ENCODE measurements around the gene MORC3. TPM values are rescaled to one million over a fixed set of nuclear protein-coding genes. Genes with fewer than 3 reads are reported as not detected.
A peak's percentile ranks its signal among the peaks of the same experiment; 100 is the strongest.

Gene MORC3
- total and polyA plus RNA-seq, 9 of the 15 experiments (the other 6 are each of a cell fraction or from before 2014, with no cell fraction given): 12.7 to 53.7 (median 36.0) TPM

- no peak for TF ChIP-seq MLLT1 (IDR thresholded peaks at IDR 0.05)
These were observed 27.4 kb downstream of the MORC3 start (continued) for GRCh38 chr21:36347278-36347961.

- in situ Hi-C loops (cut with MboI): no loop called here
- TF ChIP-seq FOSL1 (tag; conservative IDR thresholded peaks at IDR 0.05): 0 out of 2 replicates have a peak, but pooled peaks have one; percentile 41
- TF ChIP-seq NR0B1 (IDR thresholded peaks at IDR 0.05; ENCODE audit: partially characterized antibody): no peak
- no peak for DNase-seq (ENCODE audit: extremely low read depth in 1 of 4, low spot score in 3 of 4)
- no peak overlapping the region for H3K4me2 ChIP-seq (ENCODE audit: insufficient read depth, low read length)
- H3K4me3 ChIP-seq: no peak overlapping the region
- intact Hi-C loops (cut with micrococcal nuclease): no loop called here
- 80% methylated on average over 2 of the region's 2 CpGs for WGBS (ENCODE audit: insufficient coverage, low coverage, missing lambda C conversion rate)
- no peak overlapping the region for H2AFZ ChIP-seq (ENCODE audit: low read depth, low read length)
- H3K9me1 ChIP-seq (ENCODE audit: control insufficient read depth, insufficient read depth, low read length): no peaks in the 10 kb centered on the region
- no peaks in the 10 kb centered on the region for H3K4me1 ChIP-seq (replicated peaks in 1 of 2; ENCODE audit: control insufficient read depth in 2 of 2, insufficient read depth in 2 of 2, low read length in 2 of 2)
- ChIA-PET POLR2A (interaction anchor here (1.5 kb wide), 1 partner anchor 21 kb away, joined by 3 read pairs; no protein-coding TSS in a partner anchor), CTCF (ENCODE audit: low intra/inter-chr PET ratio) (no interaction called here)
- H3K36me3 ChIP-seq (ENCODE audit: control insufficient read depth, insufficient read depth, low read length): peaks cover 90% of the 10 kb centered on the region
- no TSS peak for BruUV-seq (replicated peaks)
- no peaks in the 10 kb centered on the region for H3K9me3 ChIP-seq (replicated peaks; ENCODE audit: control insufficient read depth, insufficient read depth, low read depth, low read length)
- no peaks in the 10 kb centered on the region for H4K20me1 ChIP-seq (replicated peaks; ENCODE audit: control insufficient read depth, insufficient read depth, low read length)
- ATAC-seq: no peak
- H3K27me3 ChIP-seq (ENCODE audit: control insufficient read depth in 2 of 2, insufficient read depth in 2 of 2, low read length in 2 of 2): no peaks in the 10 kb centered on the region
- H3K79me2 ChIP-seq (ENCODE audit: control insufficient read depth, insufficient read depth, low read length): no peaks in the 10 kb centered on the region
- no peak for FAIRE-seq
- no peak overlapping the region for H3K27ac ChIP-seq (ENCODE audit: extremely low read depth, low read depth, low read length)
- H3K9ac ChIP-seq (ENCODE audit: insufficient read depth in 1 of 2, low read depth in 2 of 2, low read length in 2 of 2): no peak overlapping the region
These were observed 27.9 kb downstream of the MORC3 start for GRCh38 chr21:36347962-36348328.
